ENCODE results near the gene POTEG. TPM values are rescaled to one million over a fixed set of nuclear protein-coding genes. Genes with fewer than 3 reads are reported as not detected.
"Not testable (repeated sequence)": the region's sequence is repeated elsewhere in the genome, so short reads cannot be mapped to it uniquely, and the experiment has no call there.

POTEG gene
- total RNA-seq, 2 experiments from 2014 or later: not detected

- H3K4me1 Mint-ChIP-seq; H3K27me3 Mint-ChIP-seq; H3K9me3 Mint-ChIP-seq (ENCODE audit: low read depth); DNase-seq; H3K36me3 Mint-ChIP-seq; CTCF ChIA-PET; H3K27ac Mint-ChIP-seq; H3K4me3 Mint-ChIP-seq; ATAC-seq: not testable (repeated sequence)
These were observed 73.1 kb downstream of the POTEG start for GRCh38 chr14:19360937-19361635.
